D721Med (cell line): ENCODE data around the gene ACRBP.

Source experiments
- DNase-seq: peaks from one replicate; pipeline ENCODE4 v3.0.0; 2011; ENCODE audit warnings: low spot score; ENCODE audit not compliant: insufficient read length
- FAIRE-seq: peaks from 2 replicates; lab custom pipeline; 2011; peaks lifted over from hg19 to GRCh38; lab: Jason Lieb, UNC
- TF ChIP-seq, protein P1 (sequence below): IDR thresholded peaks from 2 replicates; pipeline ENCODE4 v1.5.1; 2012; ENCODE audit warnings: mild to moderate bottlenecking, control low read depth; ENCODE audit not compliant: insufficient read depth; ENCODE audit errors: missing control alignments

The ACRBP gene

DNA sequence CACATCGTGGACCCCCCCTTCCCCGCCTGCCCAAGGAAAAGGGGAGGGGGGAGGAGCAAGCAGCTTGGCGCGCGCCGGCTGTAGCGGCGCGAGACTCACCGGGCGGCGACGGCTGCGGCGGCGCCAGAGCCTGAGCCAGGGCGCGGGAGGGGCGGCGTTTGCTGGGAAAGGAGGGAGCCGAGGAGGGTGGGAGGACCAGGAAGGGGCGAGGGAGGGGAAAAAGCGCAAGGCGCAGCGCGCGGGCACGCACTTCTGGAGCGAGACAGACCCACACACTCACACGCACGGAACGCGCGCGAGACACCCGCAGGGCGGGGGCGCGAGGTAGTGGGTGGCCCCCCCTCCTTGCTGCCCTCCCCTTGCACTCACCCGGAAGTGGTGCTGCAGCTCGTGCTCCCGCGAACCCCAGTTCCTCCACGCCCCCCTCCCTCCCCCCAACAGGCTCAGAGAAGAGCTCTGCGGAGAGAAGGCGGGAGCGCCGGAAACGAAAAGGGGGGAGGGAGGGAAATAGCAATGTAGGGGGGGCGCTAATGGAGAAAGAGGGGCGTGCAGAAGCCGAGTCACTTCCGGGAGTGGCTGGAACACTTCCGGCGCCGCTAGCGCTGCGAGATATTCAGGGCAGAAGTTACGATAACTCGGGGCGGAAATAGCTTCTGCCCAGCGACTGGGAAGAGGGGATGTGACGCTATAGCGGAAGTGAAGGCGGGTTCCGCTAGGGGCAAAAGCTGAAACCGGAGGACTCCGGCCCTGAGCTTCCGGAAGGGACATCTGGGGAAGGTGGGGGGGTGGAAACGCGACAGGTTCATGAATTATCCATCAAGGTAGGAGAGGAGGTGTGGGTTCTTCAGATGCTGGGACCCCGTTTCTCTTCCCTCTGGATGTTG lies 42.0 kb upstream of the ACRBP start, which contains the start of gene ZNF384:
Gene ZNF384, minus strand, starts transcription at position 377 of the 884 bp plus-strand sequence. CDS start 9,855 bp downstream, outside the sequence.
- TF ChIP-seq, protein P1, sequence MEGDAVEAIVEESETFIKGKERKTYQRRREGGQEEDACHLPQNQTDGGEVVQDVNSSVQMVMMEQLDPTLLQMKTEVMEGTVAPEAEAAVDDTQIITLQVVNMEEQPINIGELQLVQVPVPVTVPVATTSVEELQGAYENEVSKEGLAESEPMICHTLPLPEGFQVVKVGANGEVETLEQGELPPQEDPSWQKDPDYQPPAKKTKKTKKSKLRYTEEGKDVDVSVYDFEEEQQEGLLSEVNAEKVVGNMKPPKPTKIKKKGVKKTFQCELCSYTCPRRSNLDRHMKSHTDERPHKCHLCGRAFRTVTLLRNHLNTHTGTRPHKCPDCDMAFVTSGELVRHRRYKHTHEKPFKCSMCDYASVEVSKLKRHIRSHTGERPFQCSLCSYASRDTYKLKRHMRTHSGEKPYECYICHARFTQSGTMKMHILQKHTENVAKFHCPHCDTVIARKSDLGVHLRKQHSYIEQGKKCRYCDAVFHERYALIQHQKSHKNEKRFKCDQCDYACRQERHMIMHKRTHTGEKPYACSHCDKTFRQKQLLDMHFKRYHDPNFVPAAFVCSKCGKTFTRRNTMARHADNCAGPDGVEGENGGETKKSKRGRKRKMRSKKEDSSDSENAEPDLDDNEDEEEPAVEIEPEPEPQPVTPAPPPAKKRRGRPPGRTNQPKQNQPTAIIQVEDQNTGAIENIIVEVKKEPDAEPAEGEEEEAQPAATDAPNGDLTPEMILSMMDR = no peak
- DNase-seq (peak; percentile 82), FAIRE-seq (no peak)

GRCh38 chr12:6688543-6688998 lies 41.3 kb upstream of the ACRBP start:
- FAIRE-seq (no peak), DNase-seq (peak; percentile 48)

DNA sequence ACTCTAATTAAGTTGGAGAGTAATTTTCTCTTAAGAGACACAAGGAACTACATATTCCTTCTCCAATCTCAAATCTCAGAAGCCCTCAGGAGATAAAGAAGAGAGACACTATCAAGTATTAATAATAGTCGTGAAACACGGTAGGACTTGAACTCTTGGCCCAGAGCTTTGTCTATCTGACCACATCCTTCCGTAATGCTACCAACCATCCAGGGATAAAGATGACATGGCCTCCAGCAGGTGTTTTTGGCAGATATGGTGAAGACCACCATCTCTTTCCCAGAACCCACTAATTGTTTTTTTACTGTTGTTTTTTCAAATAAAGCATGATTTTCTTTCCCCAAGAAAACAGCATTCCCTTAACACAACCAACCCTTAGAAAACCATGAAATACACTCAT lies 38.6 kb upstream of the ACRBP start:
- FAIRE-seq (no peak), DNase-seq (no peak)
- TF ChIP-seq, protein P1 = no peak

More at GRCh38 chr12:6688543-6688998, 41.3 kb upstream of the ACRBP start:
- TF ChIP-seq, protein P1 = no peak

- TF ChIP-seq, protein P1 = peak; percentile 50
- FAIRE-seq (no peak), DNase-seq (no peak)
Observed at GRCh38 chr12:6684609-6685008, 37.4 kb upstream of the ACRBP start.

DNA sequence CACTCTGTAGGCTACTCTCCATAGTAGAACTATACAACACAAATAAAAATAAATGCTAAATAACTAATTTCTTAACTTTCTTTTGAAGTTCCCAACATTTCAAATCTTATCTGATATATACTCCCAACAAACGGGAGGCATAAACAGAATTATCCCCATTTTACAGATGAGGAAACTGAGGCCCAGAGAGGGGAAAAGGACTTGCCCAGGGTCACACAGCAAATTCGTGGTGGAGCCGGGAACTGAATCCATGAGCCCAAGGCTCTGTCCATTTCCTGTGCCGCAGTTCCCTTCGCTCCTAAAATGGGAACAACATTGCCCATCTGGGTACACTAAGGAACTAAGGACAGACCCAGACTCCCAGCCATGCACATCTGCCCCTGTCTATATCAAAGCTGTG lies 29.7 kb upstream of the ACRBP start:
- FAIRE-seq = no peak

GRCh38 chr12:6672143-6672542 lies 24.9 kb upstream of the ACRBP start:
- DNase-seq (no peak), FAIRE-seq (no peak)
- TF ChIP-seq, protein P1 = no peak

More for the DNA sequence above, 29.7 kb upstream of the ACRBP start:
- TF ChIP-seq, protein P1 = no peak
- DNase-seq = no peak
